GM12878 (cell line): Measurements from ENCODE around the gene LRRC45. TPM values are rescaled to one million over a fixed set of nuclear protein-coding genes. Genes with fewer than 3 reads are reported as not detected.

Experiments used
- ATAC-seq: fragments of 200-7000 bp; cut with Tn5 transposase; 3 replicates; pipeline ENCODE4 v1.9.1; 2020; ENCODE audit warnings: mild to moderate bottlenecking, moderate library complexity
- BruUV-seq: library from RNA; stranded (reverse); fragments of 400-500 nt; replicated peaks from 2 replicates; lab custom pipeline; 2021; lab: Mats Ljungman, UMichigan
- CTCF ChIA-PET: fragments of 300-600 bp; sonication (Branson Sonifier 250); formaldehyde crosslinking; extraction: SDS; loops from one replicate; lab custom pipeline; 2021; ENCODE audit warnings: inconsistent platforms; lab: Yijun Ruan, JAX
- POLR2A ChIA-PET: fragments of 350-600 bp; formaldehyde crosslinking; extraction: SDS; loops from one replicate; lab custom pipeline; 2021; ENCODE audit warnings: inconsistent platforms; lab: Charles Lee
- RAD21 ChIA-PET: fragments of 300-600 bp; sonication (Branson Sonifier 250); formaldehyde crosslinking; loops from one replicate; lab custom pipeline; 2023; ENCODE audit warnings: antibody characterized with exemption; ENCODE audit not compliant: unreplicated experiment; lab: Charles Lee
- SMC1A ChIA-PET: fragments of 300-600 bp; sonication (Branson Sonifier 250); formaldehyde crosslinking; loops from one replicate; lab custom pipeline; 2023; ENCODE audit not compliant: unreplicated experiment, uncharacterized antibody; lab: Charles Lee
- DNase-seq: peaks from one replicate; pipeline ENCODE4 v3.0.0-alpha.2; 2011; ENCODE audit warnings: low read depth, low spot score
- FAIRE-seq: peaks from 3 replicates; lab custom pipeline; 2011; peaks lifted over from hg19 to GRCh38; lab: Jason Lieb, UNC
- H2AFZ ChIP-seq: 2 replicates; pipeline ENCODE4 v1.6.0; 2011; ENCODE audit warnings: low read depth, low read length, control low read depth; ENCODE audit not compliant: control insufficient read depth
- H3K27ac ChIP-seq: 2 replicates; pipeline ENCODE4 v1.5.1; 2011; ENCODE audit warnings: control low read depth; ENCODE audit not compliant: control insufficient read depth, insufficient read depth
- H3K27me3 ChIP-seq, 2 experiments: replicated peaks in 1 of 2; 2 replicates each; pipeline versions ENCODE4 v1.6.0 to v1.6.1; 2011; ENCODE audit warnings: low read length in 1 of 2; ENCODE audit not compliant: control insufficient read depth in 2 of 2, insufficient read depth in 2 of 2
- H3K36me3 ChIP-seq, 2 experiments: 2 replicates each; pipeline ENCODE4 v1.5.1; 2011; ENCODE audit warnings: low read length in 1 of 2; ENCODE audit not compliant: control insufficient read depth in 2 of 2, insufficient read depth in 2 of 2
- H3K4me1 ChIP-seq: 2 replicates; pipeline ENCODE4 v1.6.1; 2011; ENCODE audit warnings: mild to moderate bottlenecking, low read length, moderate library complexity, mixed read lengths; ENCODE audit not compliant: control insufficient read depth, insufficient read depth
- H3K4me2 ChIP-seq: 2 replicates; pipeline ENCODE4 v1.6.0; 2011; ENCODE audit warnings: control low read depth; ENCODE audit not compliant: control insufficient read depth, insufficient read depth
- H3K4me3 ChIP-seq: fragments of 200-600 bp; sonication (generic); 2 replicates; pipeline ENCODE4 v1.5.1; 2016
- H3K79me2 ChIP-seq: 2 replicates; pipeline ENCODE4 v1.6.0; 2011; ENCODE audit warnings: low read length; ENCODE audit not compliant: control insufficient read depth, insufficient read depth
- H3K9ac ChIP-seq: 2 replicates; pipeline ENCODE4 v1.8.0; 2011; ENCODE audit warnings: low read length, control low read depth, mixed read lengths; ENCODE audit not compliant: control insufficient read depth, insufficient read depth
- H3K9me3 ChIP-seq: replicated peaks from 3 replicates; pipeline ENCODE4 v1.5.1; 2011; ENCODE audit warnings: mild to moderate bottlenecking, low read length; ENCODE audit not compliant: control insufficient read depth, insufficient read depth
- H4K20me1 ChIP-seq: 2 replicates; pipeline ENCODE4 v1.6.0; 2011; ENCODE audit not compliant: control insufficient read depth, insufficient read depth
- FOXK2 ChIP-seq: fragments of 450-650 bp; IDR thresholded peaks from 2 replicates; pipeline ENCODE4 v1.6.1; 2017; ENCODE audit warnings: mild to moderate bottlenecking, moderate library complexity
- POLR2A ChIP-seq: IDR thresholded peaks from 2 replicates; pipeline ENCODE4 v1.6.1; 2011; ENCODE audit warnings: low read depth, mild to moderate bottlenecking, low read length
- TCF7 ChIP-seq: IDR thresholded peaks from 2 replicates; pipeline ENCODE4 v1.6.1; 2014; ENCODE audit warnings: antibody characterized with exemption, borderline replicate concordance
- USF1 ChIP-seq: IDR thresholded peaks from 2 replicates; pipeline ENCODE4 v1.6.1; 2011; ENCODE audit warnings: borderline replicate concordance, low read depth, mild to moderate bottlenecking, moderate library complexity, mixed read lengths, low read length; ENCODE audit not compliant: insufficient read depth; ENCODE audit errors: extremely low read length
- ZNF274 ChIP-seq: IDR thresholded peaks from one replicate; pipeline ENCODE4 v1.8.0; 2011; ENCODE audit not compliant: insufficient read length, insufficient read depth
- WGBS: methylation state at CpG from one replicate; pipeline ENCODE4 v1.1.6; 2016; ENCODE audit warnings: low lambda C conversion rate; ENCODE audit not compliant: insufficient replicate concordance, insufficient coverage; ENCODE audit errors: missing lambda C conversion rate; 5-methylcytosine and 5-hydroxymethylcytosine counted together
- in situ Hi-C: fragments of 300-500 bp; cut with MboI; formaldehyde crosslinking; loops from 9 replicates; pipeline ENCODE4 v1.14.3; 2018; ENCODE audit warnings: mixed read lengths
- intact Hi-C: fragments of 100-400 bp; cut with micrococcal nuclease; formaldehyde crosslinking; loops from one replicate; pipeline ENCODE4 v1.14.2; 2022; ENCODE audit not compliant: unreplicated experiment
- polyA plus RNA-seq, 11 experiments: library from polyadenylated mRNA; depleted of rRNA in 4 of 11; unstranded in 6 of 11; stranded (reverse) in 5 of 11; fragments of >200 nt; fragmentation: Nextera tagmentation in 4 of 11; fragmentation: Illumina TruSeq in 1 of 11; extraction: Ambion mirVana in 4 of 11; extraction: Trizol in 1 of 11; gene quantifications; 1 replicate in 1 of 11; 2 replicates in 10 of 11; pipeline versions ENCODE4 v1.2.1 to v1.2.3, GENCODE V29; 2011 to 2016; ENCODE audit warnings: inconsistent platforms in 2 of 11, missing spikeins in 2 of 11, low read depth in 1 of 11
- total RNA-seq, 4 experiments: library from RNA; depleted of rRNA in 3 of 4; stranded (reverse); fragments of >200 nt in 3 of 4; fragmentation: Illumina TruSeq in 1 of 4; extraction: Trizol in 1 of 4; gene quantifications; 2 replicates each; pipeline versions ENCODE4 v1.2.1 to v1.2.3, GENCODE V29; 2013 to 2021
- TF ChIP-seq, protein P1 (sequence below): IDR thresholded peaks from 2 replicates; pipeline ENCODE4 v1.6.1; 2012; ENCODE audit warnings: low read depth, low read length, improper control_type of control experiment
- TF ChIP-seq, protein P2 (sequence below): fragments of 450-650 bp; IDR thresholded peaks from 2 replicates; pipeline ENCODE4 v1.6.1; 2017; ENCODE audit warnings: mild to moderate bottlenecking, moderate library complexity

The LRRC45 gene
- total and polyA plus RNA-seq, 10 of the 15 experiments (the other 5 are each of a cell fraction or from before 2014, with no cell fraction given): 0.03 to 27.7 (median 10.4) TPM

DNA sequence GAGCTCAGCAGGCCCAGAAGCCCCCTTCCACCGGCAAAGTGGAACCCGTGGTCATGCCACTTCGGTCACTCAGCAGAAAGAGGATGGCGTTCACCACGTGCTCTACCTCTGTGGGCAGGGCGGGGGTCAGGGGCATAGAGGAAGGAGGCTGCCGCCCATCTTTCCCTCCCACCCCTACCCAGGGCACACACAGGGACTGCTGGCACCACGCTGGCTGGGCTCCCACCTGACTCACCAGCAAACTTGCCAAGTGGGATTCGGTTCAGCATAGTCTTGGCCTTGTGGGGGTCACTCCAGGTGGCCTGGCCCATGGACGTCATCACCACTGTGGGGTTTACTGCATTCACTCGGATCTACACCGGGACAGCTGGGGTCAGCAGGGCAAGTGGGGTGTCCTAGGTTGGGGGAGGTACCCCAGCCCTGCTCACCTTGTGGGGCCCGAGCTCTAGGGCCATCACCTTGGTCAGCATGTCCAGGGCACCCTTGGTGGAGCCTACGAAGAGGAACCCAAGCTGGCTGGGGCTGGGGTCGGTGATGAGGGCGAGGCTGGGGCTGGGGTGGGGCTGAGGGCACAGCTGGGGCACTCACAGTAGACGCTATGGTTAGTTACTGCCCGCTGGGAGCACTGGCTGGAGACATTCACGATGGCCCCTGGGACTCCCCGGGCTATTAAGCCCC is 13.0 kb downstream of the LRRC45 start:
- ATAC-seq: no peak
- Histone ChIP-seq H4K20me1 (no peaks in the 10 kb centered on the region), H3K9me3 (no peaks in the 10 kb centered on the region), H3K4me2 (peak overlapping the region; percentile 89), H3K36me3 (no peaks in the 10 kb centered on the region; a peak in 2 of 4 replicates), H3K79me2 (peaks cover 5% of the 10 kb centered on the region), H3K9ac (peak overlapping the region; percentile 78), H3K4me1 (peaks cover 10% of the 10 kb centered on the region), H3K4me3 (peak overlapping the region; percentile 81), H3K27ac (no peak overlapping the region), H2AFZ (no peak overlapping the region), H3K27me3 (no peaks in the 10 kb centered on the region)
- in situ Hi-C loops (loop anchor here (5.0 kb wide), 1 partner anchor 121 kb away; no protein-coding TSS in a partner anchor), intact Hi-C loops (loop anchor here (5.0 kb wide), 1 partner anchor 61 kb away; the partner anchor contains the start of gene FASN)
- ChIA-PET RAD21 (interaction anchor here (0.8 to 1.0 kb wide), 2 partner anchors 76 to 118 kb away, joined by 3 to 4 read pairs; no protein-coding TSS in a partner anchor), POLR2A (interaction anchor here (0.5 kb wide), 1 partner anchor 68 kb away, joined by 3 read pairs; no protein-coding TSS in a partner anchor), CTCF (interaction anchor here (0.8 to 1.6 kb wide), 4 partner anchors 13 to 76 kb away, joined by 3 to 11 read pairs (median 4); partner anchors contain the start of genes FASN and LRRC45), SMC1A (interaction anchor here (0.6 to 1.0 kb wide), 2 partner anchors 118 to 1784 kb away, joined by 3 read pairs; no protein-coding TSS in a partner anchor)
- WGBS: 79% methylated on average over 19 of the region's 20 CpGs
- BruUV-seq: TSS peak; percentile 81
- TF ChIP-seq FOXK2 (no peak), TCF7 (no peak), POLR2A (0 out of 2 replicates have a peak, but pooled peaks have one; percentile 20)
- no peak for FAIRE-seq
- no peak for DNase-seq

- Histone ChIP-seq H3K36me3 (no peaks in the 10 kb centered on the region; a peak in 2 of 4 replicates), H3K4me3 (peak overlapping the region; percentile 81), H3K79me2 (peaks cover 5% of the 10 kb centered on the region), H3K9me3 (no peaks in the 10 kb centered on the region), H3K9ac (peak overlapping the region; percentile 78), H3K4me1 (peaks cover 10% of the 10 kb centered on the region), H2AFZ (peak overlapping the region; percentile 66), H3K27me3 (no peaks in the 10 kb centered on the region), H3K27ac (peak overlapping the region; percentile 89; the same call in 1 of the 2 replicates), H3K4me2 (peak overlapping the region; percentile 89), H4K20me1 (no peaks in the 10 kb centered on the region)
- in situ Hi-C loops (loop anchor here (5.0 kb wide), 1 partner anchor 121 kb away; no protein-coding TSS in a partner anchor), intact Hi-C loops (loop anchor here (5.0 kb wide), 1 partner anchor 61 kb away; the partner anchor contains the start of gene FASN)
- WGBS: 38% methylated on average over 23 of the region's 23 CpGs
- BruUV-seq: no TSS peak
- ATAC-seq (no peak), DNase-seq (no peak), FAIRE-seq (no peak)
- POLR2A ChIA-PET: interaction anchor here (0.5 kb wide), 1 partner anchor 68 kb away, joined by 3 read pairs; no protein-coding TSS in a partner anchor
- RAD21 ChIA-PET: interaction anchor here (0.8 kb wide), 1 partner anchor 77 kb away, joined by 3 read pairs; no protein-coding TSS in a partner anchor
- CTCF ChIA-PET: interaction anchor here (1.4 to 1.6 kb wide), 2 partner anchors 14 to 77 kb away, joined by 4 to 11 read pairs; no protein-coding TSS in a partner anchor
- SMC1A ChIA-PET: no interaction called here
- no peak for TF ChIP-seq ZNF274
- TF ChIP-seq, protein P1, sequence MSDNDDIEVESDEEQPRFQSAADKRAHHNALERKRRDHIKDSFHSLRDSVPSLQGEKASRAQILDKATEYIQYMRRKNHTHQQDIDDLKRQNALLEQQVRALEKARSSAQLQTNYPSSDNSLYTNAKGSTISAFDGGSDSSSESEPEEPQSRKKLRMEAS: no peak
- TF ChIP-seq, protein P2, sequence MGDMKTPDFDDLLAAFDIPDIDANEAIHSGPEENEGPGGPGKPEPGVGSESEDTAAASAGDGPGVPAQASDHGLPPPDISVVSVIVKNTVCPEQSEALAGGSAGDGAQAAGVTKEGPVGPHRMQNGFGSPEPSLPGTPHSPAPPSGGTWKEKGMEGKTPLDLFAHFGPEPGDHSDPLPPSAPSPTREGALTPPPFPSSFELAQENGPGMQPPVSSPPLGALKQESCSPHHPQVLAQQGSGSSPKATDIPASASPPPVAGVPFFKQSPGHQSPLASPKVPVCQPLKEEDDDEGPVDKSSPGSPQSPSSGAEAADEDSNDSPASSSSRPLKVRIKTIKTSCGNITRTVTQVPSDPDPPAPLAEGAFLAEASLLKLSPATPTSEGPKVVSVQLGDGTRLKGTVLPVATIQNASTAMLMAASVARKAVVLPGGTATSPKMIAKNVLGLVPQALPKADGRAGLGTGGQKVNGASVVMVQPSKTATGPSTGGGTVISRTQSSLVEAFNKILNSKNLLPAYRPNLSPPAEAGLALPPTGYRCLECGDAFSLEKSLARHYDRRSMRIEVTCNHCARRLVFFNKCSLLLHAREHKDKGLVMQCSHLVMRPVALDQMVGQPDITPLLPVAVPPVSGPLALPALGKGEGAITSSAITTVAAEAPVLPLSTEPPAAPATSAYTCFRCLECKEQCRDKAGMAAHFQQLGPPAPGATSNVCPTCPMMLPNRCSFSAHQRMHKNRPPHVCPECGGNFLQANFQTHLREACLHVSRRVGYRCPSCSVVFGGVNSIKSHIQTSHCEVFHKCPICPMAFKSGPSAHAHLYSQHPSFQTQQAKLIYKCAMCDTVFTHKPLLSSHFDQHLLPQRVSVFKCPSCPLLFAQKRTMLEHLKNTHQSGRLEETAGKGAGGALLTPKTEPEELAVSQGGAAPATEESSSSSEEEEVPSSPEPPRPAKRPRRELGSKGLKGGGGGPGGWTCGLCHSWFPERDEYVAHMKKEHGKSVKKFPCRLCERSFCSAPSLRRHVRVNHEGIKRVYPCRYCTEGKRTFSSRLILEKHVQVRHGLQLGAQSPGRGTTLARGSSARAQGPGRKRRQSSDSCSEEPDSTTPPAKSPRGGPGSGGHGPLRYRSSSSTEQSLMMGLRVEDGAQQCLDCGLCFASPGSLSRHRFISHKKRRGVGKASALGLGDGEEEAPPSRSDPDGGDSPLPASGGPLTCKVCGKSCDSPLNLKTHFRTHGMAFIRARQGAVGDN: no peak
- no peak for TF ChIP-seq USF1
These were observed 13.6 kb downstream of the LRRC45 start for GRCh38 chr17:82036634-82037091.
